NCI-H446 (cell line): ENCODE measurements around the gene FOXP1.

Experiments used
- DNase-seq, 2 experiments: peaks; one replicate each; lab custom pipeline; 2025; lab: John Stamatoyannopoulos, UW

FOXP1 gene

GRCh38 chr3:71485896-71486295 lies 97.6 kb downstream of the FOXP1 start:
- DNase-seq = no peak

DNA sequence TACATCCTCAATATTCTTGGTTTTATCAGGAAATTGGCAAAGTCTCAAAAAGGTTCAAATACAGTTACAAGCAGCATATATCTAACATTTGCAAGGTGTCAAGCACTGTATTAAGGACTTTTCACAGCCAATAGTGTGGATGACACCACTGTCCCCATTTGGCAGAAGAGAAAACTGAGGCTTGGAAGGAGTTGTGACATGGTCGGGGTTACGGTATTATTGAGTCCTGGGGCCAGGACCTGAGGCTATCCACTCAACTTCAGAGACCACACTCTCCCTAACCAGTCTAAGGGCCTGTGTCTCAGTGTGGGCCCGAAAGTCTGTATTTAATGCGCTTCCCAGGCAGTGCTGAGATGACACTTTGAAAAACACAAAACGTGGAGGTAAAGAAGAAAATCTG lies 99.1 kb downstream of the FOXP1 start:
- no peak for DNase-seq

- DNase-seq = no peak
These were observed 99.5 kb downstream of the FOXP1 start for GRCh38 chr3:71484047-71484446.

DNA sequence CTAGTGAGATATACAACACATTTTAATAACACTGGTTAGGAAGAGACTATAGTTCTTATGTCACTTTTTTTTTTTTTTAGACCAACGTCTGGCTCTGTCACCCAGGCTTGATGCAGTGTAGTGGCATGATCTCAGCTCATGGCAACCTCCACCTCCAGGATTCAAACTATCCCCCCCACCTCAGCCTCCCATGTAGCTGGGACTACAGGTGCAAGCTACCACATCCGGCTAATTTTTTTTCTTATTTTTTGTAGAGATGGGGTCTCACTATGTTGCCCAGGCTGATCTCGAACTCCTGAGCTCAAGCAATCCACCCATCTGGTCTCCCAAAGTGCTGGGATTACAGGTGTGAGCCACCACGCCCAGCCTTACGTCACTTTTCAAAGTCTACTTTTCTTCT lies 100.8 kb downstream of the FOXP1 start:
- no peak for DNase-seq

GRCh38 chr3:71478568-71478967 lies 105.0 kb downstream of the FOXP1 start:
- no peak for DNase-seq

GRCh38 chr3:71476950-71477349 lies 106.6 kb downstream of the FOXP1 start:
- DNase-seq = no peak

GRCh38 chr3:71469138-71469435 lies 114.4 kb downstream of the FOXP1 start:
- no peak for DNase-seq

DNA sequence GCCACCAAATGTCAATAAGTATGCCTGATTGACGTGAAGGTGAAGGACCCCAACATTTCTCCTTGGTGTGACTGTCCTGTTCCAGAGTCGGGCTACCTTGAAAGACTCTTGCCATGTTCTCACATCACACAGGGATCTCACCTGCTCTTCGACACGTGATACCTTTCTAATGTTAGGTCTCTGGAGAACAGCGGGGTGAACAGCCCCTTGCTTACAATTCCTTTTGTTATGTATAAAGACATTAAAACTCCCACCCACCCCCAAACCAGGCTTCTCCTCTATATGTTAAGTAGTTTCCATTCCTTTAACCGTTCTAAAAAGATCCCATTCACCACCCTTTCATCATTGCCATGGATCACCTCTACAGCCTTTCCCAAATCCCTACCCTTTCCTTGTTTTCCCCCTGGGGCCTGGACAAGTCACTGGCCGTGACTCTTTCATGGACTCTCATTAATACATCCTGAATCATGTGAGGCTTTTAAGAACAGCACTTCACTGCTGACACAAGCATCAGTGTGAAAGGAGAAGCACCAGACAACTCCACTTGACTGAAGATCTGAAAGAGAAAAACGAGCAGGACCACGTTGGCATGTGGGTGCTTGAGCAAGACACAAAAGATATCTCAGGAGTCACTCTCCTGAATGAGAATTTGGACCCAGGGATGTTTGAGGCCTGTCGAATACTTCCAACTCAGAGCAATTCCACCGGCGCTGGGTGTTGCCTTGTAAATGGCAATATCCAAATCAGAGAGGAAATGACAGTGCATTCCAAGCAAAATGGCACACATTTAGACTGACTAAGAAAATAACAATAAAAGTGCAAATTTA lies 115.0 kb downstream of the FOXP1 start:
- DNase-seq = no peak

- no peak for DNase-seq
These were observed 117.0 kb downstream of the FOXP1 start for GRCh38 chr3:71466483-71466882.

GRCh38 chr3:71465371-71466036 lies 118.0 kb downstream of the FOXP1 start:
- no peak for DNase-seq

DNA sequence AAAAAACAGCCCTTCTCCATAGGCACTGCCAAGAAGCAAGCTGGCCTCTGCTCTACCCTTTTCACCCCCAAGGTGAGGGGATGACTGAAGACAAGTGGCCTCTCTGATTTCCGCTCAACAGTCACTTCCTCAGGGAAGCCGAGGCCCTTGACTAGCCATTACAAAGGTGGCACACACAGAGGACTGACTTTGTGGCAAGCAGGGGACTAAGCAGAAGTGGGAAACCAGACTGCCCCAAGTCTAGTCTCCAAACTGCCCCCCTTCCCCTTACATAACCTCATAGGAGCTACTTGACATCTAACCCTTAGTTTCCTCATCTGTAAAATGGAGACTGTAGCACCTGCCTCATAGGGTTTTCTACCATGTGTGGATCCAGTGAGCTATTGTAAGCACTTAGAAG lies 118.9 kb downstream of the FOXP1 start:
- no peak for DNase-seq

- DNase-seq = no peak
These were observed 119.9 kb downstream of the FOXP1 start for GRCh38 chr3:71463617-71464016.

GRCh38 chr3:71462586-71462985 lies 120.9 kb downstream of the FOXP1 start:
- no peak for DNase-seq

- no peak for DNase-seq
These were observed 121.6 kb downstream of the FOXP1 start for GRCh38 chr3:71461749-71462483.

GRCh38 chr3:71461114-71461513 lies 122.4 kb downstream of the FOXP1 start:
- no peak for DNase-seq

DNA sequence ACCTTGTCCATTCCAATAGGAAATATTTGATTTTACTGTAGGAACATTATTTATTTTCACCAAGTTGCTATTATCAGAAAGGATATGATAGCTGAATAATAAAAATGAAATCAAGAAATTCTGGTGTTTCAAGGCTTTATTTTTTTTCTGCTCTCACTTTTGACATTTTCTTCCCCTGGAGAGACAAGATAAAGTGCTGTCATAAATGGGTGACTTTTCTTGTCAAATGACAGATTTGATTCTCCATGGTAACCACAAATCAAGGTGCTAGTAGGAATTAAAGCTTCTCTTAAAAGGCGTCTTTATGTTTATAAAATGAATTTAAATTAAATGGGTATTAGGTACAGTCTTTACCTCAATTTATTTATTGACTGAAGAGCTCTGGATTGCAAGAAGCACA lies 124.6 kb downstream of the FOXP1 start:
- DNase-seq = no peak

DNA sequence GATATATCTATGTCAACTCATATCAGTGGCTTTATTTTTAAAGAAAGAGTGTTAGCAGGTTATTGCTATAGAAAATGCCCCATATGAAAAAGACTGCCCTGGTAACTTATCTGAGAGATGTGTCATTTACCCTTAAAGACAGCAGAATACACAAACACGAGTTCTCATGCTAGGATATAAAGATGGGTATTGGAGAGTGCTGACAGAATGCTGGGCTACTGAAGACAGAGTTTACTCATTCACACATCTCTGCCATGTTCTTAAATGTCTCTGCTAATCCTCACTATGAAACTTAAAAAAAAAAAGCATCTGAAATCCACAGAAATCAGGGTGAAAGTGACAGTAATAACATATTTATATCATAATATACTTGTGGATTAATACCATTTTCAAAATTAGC lies 126.7 kb downstream of the FOXP1 start:
- DNase-seq = no peak

- DNase-seq = no peak
These were observed 127.4 kb downstream of the FOXP1 start for GRCh38 chr3:71456156-71456555.

GRCh38 chr3:71454512-71455403 lies 128.8 kb downstream of the FOXP1 start:
- no peak for DNase-seq

GRCh38 chr3:71453822-71454511 lies 129.6 kb downstream of the FOXP1 start:
- no peak for DNase-seq

GRCh38 chr3:71453319-71453718 lies 130.2 kb downstream of the FOXP1 start:
- no peak for DNase-seq

DNA sequence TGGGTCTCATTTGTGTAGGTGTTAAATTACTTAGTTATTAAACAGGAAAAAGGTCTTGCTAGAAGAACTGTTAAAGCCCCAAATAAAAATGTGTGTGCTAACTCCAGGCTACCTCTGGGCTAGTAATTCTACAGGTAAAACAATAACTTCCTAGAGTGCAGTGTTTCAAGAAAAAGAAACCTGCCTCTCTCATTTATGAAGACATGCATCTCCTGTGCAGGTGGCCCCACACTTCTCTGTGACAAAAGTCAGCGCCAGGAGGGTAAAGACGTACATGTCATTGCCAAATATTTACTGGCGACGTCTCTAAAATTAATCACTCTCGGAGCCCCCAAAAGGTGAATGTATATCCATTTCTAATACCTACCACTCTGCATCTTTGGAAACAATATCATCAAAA lies 131.7 kb downstream of the FOXP1 start:
- no peak for DNase-seq
